ENCODE data around the gene CACNB3.

GRCh38 chr12:48812389-48812788 is 5.9 kb upstream of the CACNB3 start:
- TF ChIP-seq, protein P1, sequence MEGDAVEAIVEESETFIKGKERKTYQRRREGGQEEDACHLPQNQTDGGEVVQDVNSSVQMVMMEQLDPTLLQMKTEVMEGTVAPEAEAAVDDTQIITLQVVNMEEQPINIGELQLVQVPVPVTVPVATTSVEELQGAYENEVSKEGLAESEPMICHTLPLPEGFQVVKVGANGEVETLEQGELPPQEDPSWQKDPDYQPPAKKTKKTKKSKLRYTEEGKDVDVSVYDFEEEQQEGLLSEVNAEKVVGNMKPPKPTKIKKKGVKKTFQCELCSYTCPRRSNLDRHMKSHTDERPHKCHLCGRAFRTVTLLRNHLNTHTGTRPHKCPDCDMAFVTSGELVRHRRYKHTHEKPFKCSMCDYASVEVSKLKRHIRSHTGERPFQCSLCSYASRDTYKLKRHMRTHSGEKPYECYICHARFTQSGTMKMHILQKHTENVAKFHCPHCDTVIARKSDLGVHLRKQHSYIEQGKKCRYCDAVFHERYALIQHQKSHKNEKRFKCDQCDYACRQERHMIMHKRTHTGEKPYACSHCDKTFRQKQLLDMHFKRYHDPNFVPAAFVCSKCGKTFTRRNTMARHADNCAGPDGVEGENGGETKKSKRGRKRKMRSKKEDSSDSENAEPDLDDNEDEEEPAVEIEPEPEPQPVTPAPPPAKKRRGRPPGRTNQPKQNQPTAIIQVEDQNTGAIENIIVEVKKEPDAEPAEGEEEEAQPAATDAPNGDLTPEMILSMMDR (IDR thresholded peaks at IDR 0.05), result no peak
- no peak for TF ChIP-seq EZH2 (IDR thresholded peaks at IDR 0.05; ENCODE audit: borderline replicate concordance, insufficient read depth, low read depth, low read length, poor library complexity, severe bottlenecking)
